GM18520 (cell line): ENCODE measurements around the gene NDST4.

ENCODE experiments used
- ATAC-seq: cut with Tn5 transposase; IDR thresholded peaks from one replicate; pipeline ENCODE4 v1.9.1; 2021; ENCODE audit not compliant: unreplicated experiment

Gene NDST4

GRCh38 chr4:114921191-114921590, 192.2 kb downstream of the NDST4 start:
- no peak for ATAC-seq

- no peak for ATAC-seq
Observed at GRCh38 chr4:114911111-114911510, 202.3 kb downstream of the NDST4 start.

GRCh38 chr4:114907568-114907967, 205.9 kb downstream of the NDST4 start:
- ATAC-seq = no peak

GRCh38 chr4:114905017-114905416, 208.4 kb downstream of the NDST4 start:
- ATAC-seq = no peak

GRCh38 chr4:114900934-114901333, 212.5 kb downstream of the NDST4 start:
- ATAC-seq = no peak

- no peak for ATAC-seq
Observed at GRCh38 chr4:114890773-114891172, 222.6 kb downstream of the NDST4 start.

- ATAC-seq = no peak
Observed at GRCh38 chr4:114886761-114887160, 226.7 kb downstream of the NDST4 start.

- ATAC-seq = no peak
Observed at GRCh38 chr4:114883641-114884040, 229.8 kb downstream of the NDST4 start.

GRCh38 chr4:114879916-114880669, 233.3 kb downstream of the NDST4 start:
- ATAC-seq = no peak

- ATAC-seq = no peak
Observed at GRCh38 chr4:114875630-114876029, 237.8 kb downstream of the NDST4 start.

GRCh38 chr4:114874321-114874720, 239.1 kb downstream of the NDST4 start:
- no peak for ATAC-seq

GRCh38 chr4:114870987-114871386, 242.4 kb downstream of the NDST4 start:
- ATAC-seq = no peak

GRCh38 chr4:114866901-114867670, 246.3 kb downstream of the NDST4 start:
- no peak for ATAC-seq

GRCh38 chr4:114864060-114864459, 249.4 kb downstream of the NDST4 start:
- no peak for ATAC-seq

GRCh38 chr4:114860786-114861185, 252.6 kb downstream of the NDST4 start:
- ATAC-seq = no peak

GRCh38 chr4:114857831-114858230, 255.6 kb downstream of the NDST4 start:
- ATAC-seq = no peak

- no peak for ATAC-seq
Observed at GRCh38 chr4:114839986-114840385, 273.4 kb downstream of the NDST4 start.

- ATAC-seq = no peak
Observed at GRCh38 chr4:114830628-114831027, 282.8 kb downstream of the NDST4 start.

GRCh38 chr4:114827651-114828050, 285.8 kb downstream of the NDST4 start:
- no peak for ATAC-seq

- ATAC-seq = no peak
Observed at GRCh38 chr4:114815760-114816159, 297.7 kb downstream of the NDST4 start.

- no peak for ATAC-seq
Observed at GRCh38 chr4:114813961-114814360, 299.5 kb downstream of the NDST4 start.

- no peak for ATAC-seq
Observed at GRCh38 chr4:114811564-114812301, 301.7 kb downstream of the NDST4 start.
